ENCODE data around the gene MED22.
A peak's percentile ranks its signal among the peaks of the same experiment; 100 is the strongest.
"Not testable (repeated sequence)": the region's sequence is repeated elsewhere in the genome, so short reads cannot be mapped to it uniquely, and the experiment has no call there.

The MED22 gene

DNA sequence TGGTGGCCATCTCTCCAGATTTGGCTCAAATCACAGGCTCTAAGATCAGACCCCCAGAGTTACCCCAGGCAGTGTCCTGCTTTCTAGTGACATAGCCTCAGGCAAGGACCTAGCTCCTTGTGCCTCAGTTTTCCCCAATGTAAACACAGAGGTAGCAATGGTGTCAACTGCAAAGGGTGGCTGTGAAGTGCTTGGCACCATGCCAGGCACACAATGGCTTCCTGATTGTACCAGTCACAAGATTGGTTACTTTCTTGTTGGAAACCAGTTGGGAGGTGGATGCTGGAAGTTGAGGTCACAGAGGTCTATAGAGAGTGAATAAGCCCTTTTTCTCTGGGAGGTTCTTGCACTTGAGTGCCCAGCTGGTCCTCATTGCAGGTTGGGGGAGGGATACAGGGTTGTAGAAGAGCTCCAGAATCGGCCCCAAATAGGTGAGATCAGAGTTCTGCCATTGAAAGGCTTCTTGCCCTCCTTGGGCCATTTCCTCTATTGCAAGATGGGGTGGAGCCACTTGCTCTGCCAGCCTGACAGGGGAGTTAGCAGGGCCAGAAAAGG lies 30.6 kb upstream of the MED22 start:
- H3K4me3 ChIP-seq (replicated peaks; ENCODE audit: low read depth, low read length), result no peak overlapping the region
- H3K27me3 ChIP-seq (replicated peaks; ENCODE audit: control insufficient read depth, insufficient read depth, low read length), result no peaks in the 10 kb centered on the region
- TF ChIP-seq, protein P1, sequence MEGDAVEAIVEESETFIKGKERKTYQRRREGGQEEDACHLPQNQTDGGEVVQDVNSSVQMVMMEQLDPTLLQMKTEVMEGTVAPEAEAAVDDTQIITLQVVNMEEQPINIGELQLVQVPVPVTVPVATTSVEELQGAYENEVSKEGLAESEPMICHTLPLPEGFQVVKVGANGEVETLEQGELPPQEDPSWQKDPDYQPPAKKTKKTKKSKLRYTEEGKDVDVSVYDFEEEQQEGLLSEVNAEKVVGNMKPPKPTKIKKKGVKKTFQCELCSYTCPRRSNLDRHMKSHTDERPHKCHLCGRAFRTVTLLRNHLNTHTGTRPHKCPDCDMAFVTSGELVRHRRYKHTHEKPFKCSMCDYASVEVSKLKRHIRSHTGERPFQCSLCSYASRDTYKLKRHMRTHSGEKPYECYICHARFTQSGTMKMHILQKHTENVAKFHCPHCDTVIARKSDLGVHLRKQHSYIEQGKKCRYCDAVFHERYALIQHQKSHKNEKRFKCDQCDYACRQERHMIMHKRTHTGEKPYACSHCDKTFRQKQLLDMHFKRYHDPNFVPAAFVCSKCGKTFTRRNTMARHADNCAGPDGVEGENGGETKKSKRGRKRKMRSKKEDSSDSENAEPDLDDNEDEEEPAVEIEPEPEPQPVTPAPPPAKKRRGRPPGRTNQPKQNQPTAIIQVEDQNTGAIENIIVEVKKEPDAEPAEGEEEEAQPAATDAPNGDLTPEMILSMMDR (IDR thresholded peaks at IDR 0.05; ENCODE audit: insufficient read depth, low read length, poor library complexity, severe bottlenecking), result no peak
- H3K36me3 ChIP-seq (ENCODE audit: control insufficient read depth, insufficient read depth, low read length), result no peaks in the 10 kb centered on the region; the same call in 1 of the 2 replicates
- DNase-seq (ENCODE audit: extremely low read depth, insufficient read length), result no peak

DNA sequence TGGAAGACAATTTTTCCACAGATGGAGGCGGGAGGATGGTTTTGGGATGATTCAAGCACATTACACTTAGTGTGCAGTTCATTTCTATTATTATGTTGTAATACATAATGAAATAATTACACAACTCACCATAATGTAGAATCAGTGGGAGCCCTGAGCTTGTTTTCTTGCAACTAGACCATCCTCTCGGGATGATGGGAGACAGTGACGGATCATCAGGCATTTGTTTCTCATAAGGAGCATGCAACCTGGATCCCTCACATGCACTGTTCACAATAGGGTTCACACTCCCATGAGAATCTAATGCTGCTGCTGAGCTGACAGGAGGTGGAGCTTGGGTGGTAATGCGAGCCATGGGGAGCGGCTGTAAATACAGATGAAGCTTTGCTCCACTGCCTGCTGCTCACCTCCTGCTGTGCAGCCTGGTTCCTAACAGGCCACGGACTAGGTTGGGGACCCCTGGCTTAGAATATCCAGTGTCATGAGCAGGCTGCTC lies 29.8 kb upstream of the MED22 start:
- DNase-seq (ENCODE audit: extremely low read depth, insufficient read length), result no peak
- H3K27me3 ChIP-seq (replicated peaks; ENCODE audit: control insufficient read depth, insufficient read depth, low read length), result no peaks in the 10 kb centered on the region
- no peak overlapping the region for H3K4me3 ChIP-seq (replicated peaks; ENCODE audit: low read depth, low read length)
- peaks cover 2% of the 10 kb centered on the region for H3K36me3 ChIP-seq (ENCODE audit: control insufficient read depth, insufficient read depth, low read length)
- TF ChIP-seq, protein P1 (IDR thresholded peaks at IDR 0.05; ENCODE audit: insufficient read depth, low read length, poor library complexity, severe bottlenecking), result no peak

DNA sequence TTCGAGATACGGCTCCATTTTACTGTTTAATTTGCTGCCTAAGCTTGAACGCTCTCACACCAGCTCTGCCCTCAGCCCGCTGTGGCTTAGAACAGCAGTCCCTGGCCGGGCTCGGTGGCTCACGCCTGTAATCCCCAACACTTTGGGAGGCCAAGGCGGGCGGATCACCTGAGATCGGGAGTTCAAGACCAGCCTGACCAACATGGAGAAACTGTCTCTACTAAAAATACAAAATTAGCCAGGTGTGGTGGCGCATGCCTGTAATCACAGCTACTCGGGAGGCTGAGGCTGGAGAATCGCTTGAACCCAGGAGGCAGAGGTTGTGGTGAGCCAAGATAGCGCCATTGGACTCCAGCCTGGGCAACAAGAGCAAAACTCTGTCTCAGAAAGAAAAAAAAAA lies 29.3 kb upstream of the MED22 start:
- H3K4me3 ChIP-seq (replicated peaks; ENCODE audit: low read depth, low read length); H3K36me3 ChIP-seq (ENCODE audit: control insufficient read depth, insufficient read depth, low read length); H3K27me3 ChIP-seq (replicated peaks; ENCODE audit: control insufficient read depth, insufficient read depth, low read length); DNase-seq (ENCODE audit: extremely low read depth, insufficient read length): not testable (repeated sequence)

DNA sequence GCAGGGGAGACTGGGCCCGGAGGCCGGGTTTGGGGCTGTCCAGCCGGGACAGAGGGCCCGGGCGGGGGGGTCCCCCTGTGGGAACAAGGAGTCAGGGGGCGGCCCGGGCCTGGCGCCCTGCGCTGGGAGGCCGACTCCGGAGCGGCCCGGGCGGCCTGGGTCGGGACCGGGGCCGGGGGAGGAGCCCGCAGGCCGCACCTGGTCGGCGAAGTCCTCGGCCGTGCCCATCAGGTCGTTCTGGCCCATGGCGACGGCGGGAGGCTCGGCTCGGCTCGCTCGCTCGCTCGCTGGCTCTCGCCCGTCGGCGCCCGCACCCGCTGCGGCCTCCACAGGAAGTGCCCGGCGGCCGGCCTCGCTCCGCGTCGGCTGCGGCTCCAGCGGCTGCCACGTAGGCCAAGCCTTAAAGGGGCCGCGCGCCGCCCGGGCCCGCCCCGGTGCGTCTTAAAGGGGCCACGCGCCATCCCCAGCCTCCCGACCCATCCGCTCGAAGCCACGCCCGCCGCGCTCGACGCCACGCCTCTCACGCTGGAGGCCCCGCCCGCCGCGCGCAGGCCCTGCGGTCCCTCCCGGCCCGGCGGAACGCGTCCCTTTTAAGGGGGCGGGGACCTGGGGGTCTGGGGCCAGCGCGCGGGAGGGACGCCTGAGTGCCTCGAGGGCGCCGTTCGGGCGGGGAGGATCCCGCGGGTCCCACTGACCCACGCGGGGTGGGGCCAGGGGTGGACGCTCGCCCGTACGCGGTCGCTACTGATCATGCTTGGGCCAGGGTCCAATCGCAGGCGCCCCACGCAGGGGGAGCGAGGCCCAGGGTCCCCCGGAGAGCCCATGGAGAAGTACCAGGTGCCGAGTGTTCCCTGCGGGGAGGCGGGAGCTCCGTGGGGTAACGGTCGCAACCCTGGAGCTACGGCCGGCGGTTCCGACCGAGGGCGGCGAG lies 28.1 kb upstream of the MED22 start, which contains the start of the genes STKLD1 and SURF4:
STKLD1 (plus strand) TSS at position 643 of the 931 bp plus-strand sequence; CDS start at position 751, 108 bp downstream.
SURF4 (minus strand) TSS at position 337 of the 931 bp plus-strand sequence; CDS start at position 246, 91 bp downstream.
- Histone ChIP-seq H3K27me3 (replicated peaks; ENCODE audit: control insufficient read depth, insufficient read depth, low read length) (no peaks in the 10 kb centered on the region), H3K36me3 (ENCODE audit: control insufficient read depth, insufficient read depth, low read length) (peaks cover 9% of the 10 kb centered on the region), H3K4me3 (replicated peaks; ENCODE audit: low read depth, low read length) (peak within 1 kb of the TSS; percentile 79)
- peak; percentile 98 for DNase-seq (ENCODE audit: extremely low read depth, insufficient read length)
- TF ChIP-seq, protein P1 (IDR thresholded peaks at IDR 0.05; ENCODE audit: insufficient read depth, low read length, poor library complexity, severe bottlenecking), result no peak

DNA sequence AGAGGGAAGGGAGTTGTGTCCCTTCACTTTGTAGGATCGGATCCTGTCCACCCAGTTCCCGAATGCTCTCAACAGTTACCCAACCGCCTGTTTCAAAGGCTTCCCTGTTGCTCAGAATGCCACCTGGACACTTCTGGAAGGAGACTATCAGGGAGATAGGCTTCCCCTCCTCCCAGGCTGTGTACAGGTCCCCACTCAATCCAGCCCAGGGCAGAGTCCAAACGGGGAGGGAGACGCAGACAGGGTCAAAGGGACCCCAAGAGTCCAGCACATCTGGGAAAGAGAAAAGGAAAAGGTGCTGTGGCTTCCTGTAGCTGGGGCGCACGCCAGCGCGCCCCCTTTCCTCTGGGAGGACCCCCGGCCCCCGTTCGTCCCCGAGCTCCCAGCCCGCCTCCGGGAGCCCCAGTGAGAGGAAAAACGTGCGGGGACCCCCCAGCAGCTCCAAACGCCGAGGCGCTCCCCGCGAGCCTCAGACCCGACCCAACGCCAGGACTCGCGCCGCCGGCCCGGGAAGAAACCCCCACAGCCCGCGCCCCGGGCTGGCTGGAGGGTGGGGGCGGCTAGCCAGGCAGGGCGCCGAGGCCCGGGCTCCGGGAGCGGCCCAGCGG lies 27.3 kb upstream of the MED22 start:
- peaks cover 13% of the 10 kb centered on the region for H3K36me3 ChIP-seq (ENCODE audit: control insufficient read depth, insufficient read depth, low read length)
- no peaks in the 10 kb centered on the region for H3K27me3 ChIP-seq (replicated peaks; ENCODE audit: control insufficient read depth, insufficient read depth, low read length)
- H3K4me3 ChIP-seq (replicated peaks; ENCODE audit: low read depth, low read length), result peak overlapping the region; percentile 79
- TF ChIP-seq, protein P1 (IDR thresholded peaks at IDR 0.05; ENCODE audit: insufficient read depth, low read length, poor library complexity, severe bottlenecking), result peak; percentile 14
- DNase-seq (ENCODE audit: extremely low read depth, insufficient read length), result peak; percentile 52

Data from GM06990 (cell line).